A673 (cell line): Measurements from ENCODE around the gene CHIC2.

ENCODE experiments used
- CTCF ChIP-seq: fragments of 300-800, 200-600 bp; sonication (generic); conservative IDR thresholded peaks from 2 replicates; pipeline ENCODE4 v1.5.1; 2017; ENCODE audit warnings: low read depth, mild to moderate bottlenecking, antibody characterized with exemption, low read length, moderate library complexity, mixed read lengths
- EZH2 ChIP-seq: fragments of 200-600 bp; sonication (generic); IDR thresholded peaks from 2 replicates; pipeline ENCODE4 v1.6.1; 2017; ENCODE audit warnings: borderline replicate concordance, low read depth, mild to moderate bottlenecking, mixed read lengths, antibody characterized with exemption, low read length; ENCODE audit not compliant: poor library complexity, severe bottlenecking

GRCh38 chr4:54061067-54061466 is 3.3 kb downstream of the CHIC2 start:
- no peak for TF ChIP-seq CTCF
- no peak for TF ChIP-seq EZH2
